ENCODE measurements around the gene ACCS. TPM values are rescaled to one million over a fixed set of nuclear protein-coding genes. Genes with fewer than 3 reads are reported as not detected.

ACCS gene
- total RNA-seq, 1 donor from 2014 or later, result 21.3 TPM

DNA sequence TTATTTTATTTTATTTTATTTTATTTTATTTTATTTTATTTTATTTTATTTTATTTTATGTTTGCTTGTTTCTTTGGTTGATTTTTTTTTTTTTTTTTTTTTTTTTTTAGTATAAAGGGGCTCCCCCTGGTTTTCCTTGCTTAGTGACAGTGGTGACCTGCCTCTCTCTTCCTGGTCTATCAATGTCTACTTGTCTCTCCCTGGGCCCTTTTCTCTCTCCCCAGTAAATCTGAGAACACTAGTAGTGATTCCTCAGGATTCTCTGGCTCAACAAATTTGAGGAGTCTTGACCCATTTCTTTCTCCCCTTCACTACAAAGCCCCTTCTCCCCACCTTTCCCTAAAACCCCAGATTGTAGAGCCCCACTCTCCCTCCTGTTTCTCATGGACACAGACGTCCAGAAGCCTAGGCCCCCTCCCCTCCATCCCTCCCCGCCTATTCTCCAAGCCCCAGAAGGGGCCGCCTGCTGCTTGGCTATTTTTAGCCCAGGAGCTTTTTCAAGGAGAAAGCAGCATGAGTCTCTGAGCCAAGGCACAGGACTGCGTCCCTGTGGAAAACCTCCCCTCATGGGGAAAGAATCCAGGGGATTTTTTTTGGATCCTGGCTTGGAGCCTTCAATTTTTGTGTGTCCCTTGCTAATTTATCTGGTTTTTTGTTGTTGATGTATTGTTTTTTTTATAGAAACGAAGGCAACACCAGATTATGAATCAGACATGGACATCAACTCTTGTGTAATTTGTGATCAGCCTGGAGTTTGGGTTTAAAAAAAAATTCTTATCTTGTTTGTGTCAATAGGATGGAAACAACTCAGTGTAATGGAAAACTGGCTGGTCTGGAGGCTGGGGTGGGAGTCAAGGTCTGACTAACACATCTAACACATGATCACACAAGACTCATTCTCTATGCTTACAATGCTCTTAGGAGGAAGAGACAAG lies 35.8 kb upstream of the ACCS start:
- H3K4me2 ChIP-seq (ENCODE audit: low read length), result peak overlapping the region; percentile 58
- peaks cover 5% of the 10 kb centered on the region for H3K27me3 Mint-ChIP-seq (ENCODE audit: low read depth, unreplicated experiment)
- peak overlapping the region; percentile 48 for H3K9ac ChIP-seq (ENCODE audit: low read length)
- peaks cover 28% of the 10 kb centered on the region for H3K4me1 Mint-ChIP-seq (ENCODE audit: low read depth, unreplicated experiment)
- no peaks in the 10 kb centered on the region for H3K27me3 ChIP-seq (ENCODE audit: insufficient read depth, low read length)
- no peaks in the 10 kb centered on the region for H3K36me3 ChIP-seq (ENCODE audit: insufficient read depth, low read length)
- peak overlapping the region; percentile 60 for H3K27ac ChIP-seq (ENCODE audit: low read depth, low read length)
- no peaks in the 10 kb centered on the region for H3K79me2 ChIP-seq (ENCODE audit: insufficient read depth, low read length)
- H3K9me3 ChIP-seq (ENCODE audit: insufficient read depth, low read depth, low read length), result no peaks in the 10 kb centered on the region
- DNase-seq (ENCODE audit: low read depth) (peak; percentile 89), FAIRE-seq (peak; percentile 17)
- peaks cover 17% of the 10 kb centered on the region for H3K4me1 ChIP-seq (ENCODE audit: insufficient read depth, low read length)
- H3K36me3 Mint-ChIP-seq (ENCODE audit: low read depth, unreplicated experiment), result no peaks in the 10 kb centered on the region
- no peak overlapping the region for H3K4me3 ChIP-seq (ENCODE audit: insufficient read depth, low read depth, low read length)
- H3K9me3 Mint-ChIP-seq (ENCODE audit: unreplicated experiment), result peaks cover 5% of the 10 kb centered on the region
- peak overlapping the region; percentile 56 for H3K27ac Mint-ChIP-seq (ENCODE audit: unreplicated experiment)
- TF ChIP-seq EZH2 (IDR thresholded peaks at IDR 0.05; ENCODE audit: insufficient read depth, low read length) (no peak), CTCF (IDR thresholded peaks at IDR 0.05; ENCODE audit: insufficient read depth, low read depth, low read length) (no peak)
- no peaks in the 10 kb centered on the region for H4K20me1 ChIP-seq (ENCODE audit: insufficient read depth, low read length)
- H2AFZ ChIP-seq (ENCODE audit: low read depth, low read length), result no peak overlapping the region
- peak overlapping the region; percentile 66 for H3K4me3 Mint-ChIP-seq (ENCODE audit: unreplicated experiment)

GRCh38 chr11:44030996-44031395 lies 35.1 kb upstream of the ACCS start:
- H3K27ac Mint-ChIP-seq (ENCODE audit: unreplicated experiment), result peak overlapping the region; percentile 56
- H2AFZ ChIP-seq (ENCODE audit: low read depth, low read length), result no peak overlapping the region
- no peak overlapping the region for H3K4me3 ChIP-seq (ENCODE audit: insufficient read depth, low read depth, low read length)
- H3K27ac ChIP-seq (ENCODE audit: low read depth, low read length), result peak overlapping the region; percentile 60
- no peaks in the 10 kb centered on the region for H3K27me3 ChIP-seq (ENCODE audit: insufficient read depth, low read length)
- H3K4me1 Mint-ChIP-seq (ENCODE audit: low read depth, unreplicated experiment), result peaks cover 28% of the 10 kb centered on the region
- peaks cover 5% of the 10 kb centered on the region for H3K27me3 Mint-ChIP-seq (ENCODE audit: low read depth, unreplicated experiment)
- H3K9me3 Mint-ChIP-seq (ENCODE audit: unreplicated experiment), result peaks cover 5% of the 10 kb centered on the region
- H4K20me1 ChIP-seq (ENCODE audit: insufficient read depth, low read length), result no peaks in the 10 kb centered on the region
- FAIRE-seq, result no peak
- H3K9ac ChIP-seq (ENCODE audit: low read length), result peak overlapping the region; percentile 48
- H3K36me3 Mint-ChIP-seq (ENCODE audit: low read depth, unreplicated experiment), result no peaks in the 10 kb centered on the region
- H3K79me2 ChIP-seq (ENCODE audit: insufficient read depth, low read length), result no peaks in the 10 kb centered on the region
- H3K4me3 Mint-ChIP-seq (ENCODE audit: unreplicated experiment), result no peak overlapping the region
- H3K4me2 ChIP-seq (ENCODE audit: low read length), result peak overlapping the region; percentile 58
- DNase-seq (ENCODE audit: low read depth), result no peak
- H3K36me3 ChIP-seq (ENCODE audit: insufficient read depth, low read length), result no peaks in the 10 kb centered on the region
- peaks cover 17% of the 10 kb centered on the region for H3K4me1 ChIP-seq (ENCODE audit: insufficient read depth, low read length)
- TF ChIP-seq EZH2 (IDR thresholded peaks at IDR 0.05; ENCODE audit: insufficient read depth, low read length) (no peak), CTCF (IDR thresholded peaks at IDR 0.05; ENCODE audit: insufficient read depth, low read depth, low read length) (no peak)
- no peaks in the 10 kb centered on the region for H3K9me3 ChIP-seq (ENCODE audit: insufficient read depth, low read depth, low read length)

DNA sequence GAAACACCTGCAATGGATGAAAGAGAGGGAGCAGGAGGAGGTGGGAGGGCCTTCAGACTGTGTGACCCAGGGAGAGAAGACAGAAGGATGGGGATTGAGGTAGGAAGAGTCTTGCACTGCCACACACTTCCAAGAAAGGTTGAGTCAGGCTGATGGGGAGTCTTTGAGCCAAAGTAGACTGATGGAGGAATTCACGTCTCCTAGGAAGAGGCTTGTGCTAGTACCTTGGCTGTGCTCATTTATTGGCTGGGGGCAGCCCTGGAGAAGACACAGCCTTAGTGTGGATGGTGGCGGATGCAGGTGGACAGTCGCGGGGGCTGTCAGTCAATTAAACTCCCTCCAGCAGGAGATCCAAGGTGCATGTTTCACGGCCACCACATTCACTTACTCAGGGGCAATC lies 34.5 kb upstream of the ACCS start:
- no peaks in the 10 kb centered on the region for H4K20me1 ChIP-seq (ENCODE audit: insufficient read depth, low read length)
- H3K4me3 ChIP-seq (ENCODE audit: insufficient read depth, low read depth, low read length), result no peak overlapping the region
- peaks cover 28% of the 10 kb centered on the region for H3K4me1 Mint-ChIP-seq (ENCODE audit: low read depth, unreplicated experiment)
- H3K27me3 Mint-ChIP-seq (ENCODE audit: low read depth, unreplicated experiment), result peaks cover 5% of the 10 kb centered on the region
- FAIRE-seq (no peak), DNase-seq (ENCODE audit: low read depth) (no peak)
- peaks cover 2% of the 10 kb centered on the region for H3K9me3 Mint-ChIP-seq (ENCODE audit: unreplicated experiment)
- H3K4me2 ChIP-seq (ENCODE audit: low read length), result no peak overlapping the region
- H3K9ac ChIP-seq (ENCODE audit: low read length), result no peak overlapping the region
- no peaks in the 10 kb centered on the region for H3K9me3 ChIP-seq (ENCODE audit: insufficient read depth, low read depth, low read length)
- H3K27ac ChIP-seq (ENCODE audit: low read depth, low read length), result no peak overlapping the region
- no peaks in the 10 kb centered on the region for H3K36me3 Mint-ChIP-seq (ENCODE audit: low read depth, unreplicated experiment)
- H3K27me3 ChIP-seq (ENCODE audit: insufficient read depth, low read length), result no peaks in the 10 kb centered on the region
- TF ChIP-seq EZH2 (IDR thresholded peaks at IDR 0.05; ENCODE audit: insufficient read depth, low read length), result no peak
- no peak for TF ChIP-seq CTCF (IDR thresholded peaks at IDR 0.05; ENCODE audit: insufficient read depth, low read depth, low read length)
- H3K79me2 ChIP-seq (ENCODE audit: insufficient read depth, low read length), result no peaks in the 10 kb centered on the region
- no peaks in the 10 kb centered on the region for H3K36me3 ChIP-seq (ENCODE audit: insufficient read depth, low read length)
- H3K4me1 ChIP-seq (ENCODE audit: insufficient read depth, low read length), result peaks cover 17% of the 10 kb centered on the region
- no peak overlapping the region for H2AFZ ChIP-seq (ENCODE audit: low read depth, low read length)
- no peak overlapping the region for H3K4me3 Mint-ChIP-seq (ENCODE audit: unreplicated experiment)
- no peak overlapping the region for H3K27ac Mint-ChIP-seq (ENCODE audit: unreplicated experiment)
